ENCODE data around the gene RALGAPA1. TPM values are rescaled to one million over a fixed set of nuclear protein-coding genes. Genes with fewer than 3 reads are reported as not detected.

Gene RALGAPA1
- total RNA-seq, 1 donor from 2014 or later, result 45.7 TPM

- DNase-seq (ENCODE audit: extremely low spot score, unreplicated experiment), result no peak
- no peak overlapping the region for H3K4me3 Mint-ChIP-seq
- no peaks in the 10 kb centered on the region for H3K9me3 Mint-ChIP-seq
- TF ChIP-seq, protein P1, sequence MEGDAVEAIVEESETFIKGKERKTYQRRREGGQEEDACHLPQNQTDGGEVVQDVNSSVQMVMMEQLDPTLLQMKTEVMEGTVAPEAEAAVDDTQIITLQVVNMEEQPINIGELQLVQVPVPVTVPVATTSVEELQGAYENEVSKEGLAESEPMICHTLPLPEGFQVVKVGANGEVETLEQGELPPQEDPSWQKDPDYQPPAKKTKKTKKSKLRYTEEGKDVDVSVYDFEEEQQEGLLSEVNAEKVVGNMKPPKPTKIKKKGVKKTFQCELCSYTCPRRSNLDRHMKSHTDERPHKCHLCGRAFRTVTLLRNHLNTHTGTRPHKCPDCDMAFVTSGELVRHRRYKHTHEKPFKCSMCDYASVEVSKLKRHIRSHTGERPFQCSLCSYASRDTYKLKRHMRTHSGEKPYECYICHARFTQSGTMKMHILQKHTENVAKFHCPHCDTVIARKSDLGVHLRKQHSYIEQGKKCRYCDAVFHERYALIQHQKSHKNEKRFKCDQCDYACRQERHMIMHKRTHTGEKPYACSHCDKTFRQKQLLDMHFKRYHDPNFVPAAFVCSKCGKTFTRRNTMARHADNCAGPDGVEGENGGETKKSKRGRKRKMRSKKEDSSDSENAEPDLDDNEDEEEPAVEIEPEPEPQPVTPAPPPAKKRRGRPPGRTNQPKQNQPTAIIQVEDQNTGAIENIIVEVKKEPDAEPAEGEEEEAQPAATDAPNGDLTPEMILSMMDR (conservative IDR thresholded peaks at IDR 0.05), result no peak
- H3K27me3 Mint-ChIP-seq, result no peaks in the 10 kb centered on the region
- no peaks in the 10 kb centered on the region for H3K4me1 Mint-ChIP-seq (ENCODE audit: unreplicated experiment)
- H3K27ac Mint-ChIP-seq, result no peak overlapping the region
- H3K36me3 Mint-ChIP-seq, result peaks cover 46% of the 10 kb centered on the region
These were observed 26.3 kb upstream of the RALGAPA1 start for GRCh38 chr14:35835208-35835982.

DNA sequence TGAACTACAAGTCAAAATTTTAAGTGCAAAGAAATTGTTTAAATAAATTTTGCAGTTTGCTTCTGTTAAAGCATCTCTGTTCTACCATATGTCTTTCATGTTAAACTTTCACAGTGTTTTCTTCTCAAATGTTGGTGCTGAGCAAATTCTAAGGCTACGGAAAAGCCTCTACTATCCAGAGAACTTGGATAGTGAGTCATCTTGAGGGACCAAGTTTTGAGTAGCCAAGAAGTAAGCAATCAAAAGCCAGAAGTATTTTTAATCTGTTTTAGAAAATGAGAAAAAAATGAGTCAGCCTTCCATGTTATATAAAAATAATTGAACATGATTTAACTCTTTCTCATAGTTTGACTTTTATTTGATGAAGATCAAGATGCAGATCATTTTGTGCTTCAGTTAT lies 20.4 kb upstream of the RALGAPA1 start:
- peaks cover 7% of the 10 kb centered on the region for H3K36me3 Mint-ChIP-seq
- no peak overlapping the region for H3K27ac Mint-ChIP-seq
- no peak overlapping the region for H3K4me3 Mint-ChIP-seq
- TF ChIP-seq, protein P1 (conservative IDR thresholded peaks at IDR 0.05), result no peak
- no peaks in the 10 kb centered on the region for H3K9me3 Mint-ChIP-seq
- no peaks in the 10 kb centered on the region for H3K27me3 Mint-ChIP-seq
- H3K4me1 Mint-ChIP-seq (ENCODE audit: unreplicated experiment), result peaks cover 18% of the 10 kb centered on the region
- DNase-seq (ENCODE audit: extremely low spot score, unreplicated experiment), result no peak

- Mint-ChIP-seq H3K4me3 (peak overlapping the region; percentile 91), H3K4me1 (ENCODE audit: unreplicated experiment) (peaks cover 18% of the 10 kb centered on the region), H3K9me3 (no peaks in the 10 kb centered on the region), H3K27me3 (no peaks in the 10 kb centered on the region), H3K36me3 (no peaks in the 10 kb centered on the region), H3K27ac (no peak overlapping the region)
- DNase-seq (ENCODE audit: extremely low spot score, unreplicated experiment), result no peak
- TF ChIP-seq, protein P1 (conservative IDR thresholded peaks at IDR 0.05), result no peak
These were observed 18.8 kb upstream of the RALGAPA1 start for GRCh38 chr14:35827678-35828472.

- Mint-ChIP-seq H3K4me3 (peak overlapping the region; percentile 91), H3K27ac (peak overlapping the region; percentile 83), H3K9me3 (no peaks in the 10 kb centered on the region), H3K4me1 (ENCODE audit: unreplicated experiment) (peaks cover 18% of the 10 kb centered on the region), H3K36me3 (no peaks in the 10 kb centered on the region), H3K27me3 (no peaks in the 10 kb centered on the region)
- TF ChIP-seq, protein P1 (conservative IDR thresholded peaks at IDR 0.05), result no peak
- no peak for DNase-seq (ENCODE audit: extremely low spot score, unreplicated experiment)
These were observed 17.9 kb upstream of the RALGAPA1 start for GRCh38 chr14:35826952-35827416.

DNA sequence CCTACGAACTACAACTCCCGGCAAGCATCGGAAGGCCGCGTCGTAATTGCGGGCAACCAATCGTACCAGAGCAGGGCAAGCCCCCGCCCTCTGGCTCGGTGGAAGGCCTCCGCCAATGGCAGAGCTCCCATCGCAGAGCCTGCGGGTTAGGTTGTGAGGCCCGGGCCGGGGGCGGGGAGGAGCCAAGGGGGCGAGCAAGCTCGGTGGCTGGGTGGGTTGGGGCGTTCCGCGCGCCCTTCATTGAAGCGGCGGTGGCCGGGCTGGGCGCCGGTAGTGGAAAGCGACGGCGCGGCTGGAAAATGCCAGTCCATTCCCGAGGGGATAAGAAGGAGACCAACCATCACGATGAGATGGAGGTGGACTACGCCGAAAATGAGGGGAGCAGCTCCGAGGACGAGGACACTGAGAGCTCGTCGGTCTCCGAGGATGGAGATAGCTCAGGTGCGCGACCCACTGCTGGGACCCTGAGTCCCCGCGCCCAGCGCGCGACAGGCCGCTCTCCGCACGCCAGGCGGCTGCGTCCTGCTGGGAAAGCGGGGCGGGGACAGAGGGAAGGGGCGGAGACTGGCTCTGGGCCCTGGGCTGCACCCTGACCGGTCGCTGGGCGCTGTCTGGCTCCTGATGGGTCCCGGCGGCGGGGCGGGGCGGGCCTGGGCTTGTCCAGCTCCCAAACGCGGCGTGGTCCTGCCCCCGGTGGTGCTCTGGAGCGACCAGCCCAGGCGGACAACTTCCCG lies 17.3 kb upstream of the RALGAPA1 start, which contains the start of gene BRMS1L:
Gene BRMS1L, plus strand, starts transcription at position 121 of the 734 bp plus-strand sequence. Its CDS starts 179 bp downstream, at position 300.
- peak within 1 kb of the TSS; percentile 83 for H3K27ac Mint-ChIP-seq
- TF ChIP-seq, protein P1 (conservative IDR thresholded peaks at IDR 0.05), result no peak
- H3K4me3 Mint-ChIP-seq, result peak within 1 kb of the TSS; percentile 91
- H3K36me3 Mint-ChIP-seq, result no peaks in the 10 kb centered on the region
- DNase-seq (ENCODE audit: extremely low spot score, unreplicated experiment), result peak; percentile 98
- H3K9me3 Mint-ChIP-seq, result no peaks in the 10 kb centered on the region
- no peaks in the 10 kb centered on the region for H3K27me3 Mint-ChIP-seq
- peaks cover 18% of the 10 kb centered on the region for H3K4me1 Mint-ChIP-seq (ENCODE audit: unreplicated experiment)
